ENCODE measurements around the gene KLK12.

The KLK12 gene

GRCh38 chr19:51016798-51017683 is 17.8 kb downstream of the KLK12 start:
- H3K4me3 ChIP-seq (ENCODE audit: low read depth, low read length): no peak overlapping the region
- peak; percentile 62 for TF ChIP-seq CTCF (IDR thresholded peaks at IDR 0.05; ENCODE audit: low read depth, low read length)

- no peak for TF ChIP-seq CTCF (IDR thresholded peaks at IDR 0.05; ENCODE audit: low read depth, low read length)
- no peak overlapping the region for H3K4me3 ChIP-seq (ENCODE audit: low read depth, low read length)
Observed at GRCh38 chr19:51015691-51016267, 19.0 kb downstream of the KLK12 start.

GRCh38 chr19:51014242-51014641 is 20.6 kb downstream of the KLK12 start:
- no peak for TF ChIP-seq CTCF (IDR thresholded peaks at IDR 0.05; ENCODE audit: low read depth, low read length)
- no peak overlapping the region for H3K4me3 ChIP-seq (ENCODE audit: low read depth, low read length)

- TF ChIP-seq CTCF (IDR thresholded peaks at IDR 0.05; ENCODE audit: low read depth, low read length): no peak
Observed at GRCh38 chr19:51012661-51013190, 22.1 kb downstream of the KLK12 start.

GRCh38 chr19:51010066-51010795 is 24.6 kb downstream of the KLK12 start:
- no peak overlapping the region for H3K4me3 ChIP-seq (ENCODE audit: low read depth, low read length)
- no peak for TF ChIP-seq CTCF (IDR thresholded peaks at IDR 0.05; ENCODE audit: low read depth, low read length)

More at GRCh38 chr19:51012661-51013190, 22.1 kb downstream of the KLK12 start:
- H3K4me3 ChIP-seq (ENCODE audit: low read depth, low read length): no peak overlapping the region

GRCh38 chr19:51009061-51009891 is 25.5 kb downstream of the KLK12 start:
- no peak for TF ChIP-seq CTCF (IDR thresholded peaks at IDR 0.05; ENCODE audit: low read depth, low read length)
- H3K4me3 ChIP-seq (ENCODE audit: low read depth, low read length): no peak overlapping the region
